ENCODE data around the gene HDGFL3. TPM values are rescaled to one million over a fixed set of nuclear protein-coding genes. Genes with fewer than 3 reads are reported as not detected.
A peak's percentile ranks its signal among the peaks of the same experiment; 100 is the strongest.

Gene HDGFL3
- total and polyA plus RNA-seq, 2 donors (not counting 1 experiment from before 2014, with no cell fraction given), result 0.12 to 2.5 TPM

DNA sequence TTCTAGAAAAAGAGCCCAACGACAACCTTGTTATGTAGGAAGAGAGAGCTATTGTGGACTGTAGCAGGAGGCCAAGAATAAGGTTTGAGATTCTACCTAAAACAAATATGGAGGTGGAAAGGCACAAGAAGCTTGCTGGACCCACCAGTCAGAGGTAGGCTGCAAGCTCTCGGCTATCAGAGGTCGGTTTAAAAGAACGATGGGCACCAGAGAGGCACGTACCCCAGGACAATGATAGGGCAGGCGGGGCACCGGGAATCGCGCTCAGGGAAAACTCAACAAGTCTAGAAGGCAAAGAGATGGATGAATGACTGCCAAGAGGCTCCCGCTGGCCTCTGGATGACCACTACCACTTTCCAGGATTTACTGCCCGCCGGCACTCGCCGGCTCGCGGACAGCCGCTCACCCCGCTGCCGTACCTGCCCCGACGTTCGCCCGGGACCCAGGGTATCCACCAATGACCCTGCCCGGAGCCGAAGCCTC is 1.1 kb downstream of the HDGFL3 start:
- DNase-seq (peak; percentile 16), ATAC-seq (ENCODE audit: low read depth) (no peak)
- Histone ChIP-seq H3K27me3 (replicated peaks in 1 of 4; ENCODE audit: control extremely low read depth in 1 of 4, control insufficient read depth in 3 of 4, insufficient read depth in 4 of 4, low read length in 3 of 4) (peaks cover 0 to 36% (median 22%) of the 10 kb centered on the region in 4 experiments), H4K20me1 (ENCODE audit: control insufficient read depth, insufficient read depth, low read length, poor library complexity, severe bottlenecking) (no peaks in the 10 kb centered on the region), H3K9ac (ENCODE audit: low read length) (peak overlapping the region; percentile 67), H3K4me1 (ENCODE audit: control insufficient read depth in 2 of 2, insufficient read depth in 2 of 2, low read length in 2 of 2) (peaks cover 11 to 14% of the 10 kb centered on the region in 2 donors), H3K27ac (ENCODE audit: low read length in 2 of 2) (no peak overlapping the region), H3K4me2 (replicated peaks; ENCODE audit: low read depth, low read length, poor library complexity, severe bottlenecking) (peak overlapping the region; percentile 86), H3K9me3 (ENCODE audit: control extremely low read depth in 1 of 3, control insufficient read depth in 2 of 3, insufficient read depth in 1 of 3, low read length in 2 of 3) (peaks cover 0 to 3% (median 0%) of the 10 kb centered on the region in 3 donors), H3K79me2 (ENCODE audit: control insufficient read depth, insufficient read depth, low read length) (no peaks in the 10 kb centered on the region), H3K36me3 (replicated peaks in 1 of 2; ENCODE audit: control extremely low read depth in 1 of 2, control insufficient read depth in 1 of 2, extremely low read depth in 1 of 2, insufficient read depth in 2 of 2, low read length in 1 of 2) (no peaks in the 10 kb centered on the region), H2AFZ (ENCODE audit: insufficient read depth, low read depth, low read length, poor library complexity, severe bottlenecking) (peak overlapping the region; percentile 77), H3K4me3 (ENCODE audit: control extremely low read depth in 1 of 5, extremely low read depth in 1 of 5, insufficient read depth in 1 of 5, low read depth in 2 of 5, low read length in 4 of 5) (peak overlapping the region; percentile 33 to 63 (median 60))
- 8% methylated on average over 25 of the region's 25 CpGs for WGBS (ENCODE audit: insufficient coverage)
- Mint-ChIP-seq H3K4me3 (peak overlapping the region; percentile 90), H3K27ac (peak overlapping the region; percentile 28), H3K27me3 (peaks cover 21% of the 10 kb centered on the region), H3K9me3 (ENCODE audit: insufficient read depth) (no peaks in the 10 kb centered on the region), H3K4me1 (peaks cover 8% of the 10 kb centered on the region)
- TF ChIP-seq CTCF (IDR thresholded peaks at IDR 0.05), result no peak
- no peak for TF ChIP-seq EZH2 (IDR thresholded peaks at IDR 0.05; ENCODE audit: borderline replicate concordance, insufficient read depth, low read depth, low read length, poor library complexity, severe bottlenecking)
- POLR2A ChIA-PET, result no interaction called here
- CTCF ChIA-PET, result interaction anchor here (0.6 kb wide), 1 partner anchor 173 kb away, joined by 3 read pairs; no protein-coding TSS in a partner anchor
- intact Hi-C loops (cut with micrococcal nuclease), result no loop called here

GRCh38 chr15:83205725-83206324 is 1.8 kb downstream of the HDGFL3 start:
- Histone ChIP-seq H3K27ac (ENCODE audit: low read length in 2 of 2) (no peak overlapping the region), H3K79me2 (ENCODE audit: control insufficient read depth, insufficient read depth, low read length) (no peaks in the 10 kb centered on the region), H3K4me2 (replicated peaks; ENCODE audit: low read depth, low read length, poor library complexity, severe bottlenecking) (peak overlapping the region; percentile 86), H3K4me1 (ENCODE audit: control insufficient read depth in 2 of 2, insufficient read depth in 2 of 2, low read length in 2 of 2) (peaks cover 11 to 14% of the 10 kb centered on the region in 2 donors), H3K36me3 (replicated peaks in 1 of 2; ENCODE audit: control extremely low read depth in 1 of 2, control insufficient read depth in 1 of 2, extremely low read depth in 1 of 2, insufficient read depth in 2 of 2, low read length in 1 of 2) (no peaks in the 10 kb centered on the region), H3K4me3 (ENCODE audit: control extremely low read depth in 1 of 5, extremely low read depth in 1 of 5, insufficient read depth in 1 of 5, low read depth in 2 of 5, low read length in 4 of 5) (no peak overlapping the region), H4K20me1 (ENCODE audit: control insufficient read depth, insufficient read depth, low read length, poor library complexity, severe bottlenecking) (no peaks in the 10 kb centered on the region), H3K9me3 (ENCODE audit: control extremely low read depth in 1 of 3, control insufficient read depth in 2 of 3, insufficient read depth in 1 of 3, low read length in 2 of 3) (peaks cover 0 to 3% (median 0%) of the 10 kb centered on the region in 3 donors), H3K9ac (ENCODE audit: low read length) (no peak overlapping the region), H2AFZ (ENCODE audit: insufficient read depth, low read depth, low read length, poor library complexity, severe bottlenecking) (peak overlapping the region; percentile 77), H3K27me3 (replicated peaks in 1 of 4; ENCODE audit: control extremely low read depth in 1 of 4, control insufficient read depth in 3 of 4, insufficient read depth in 4 of 4, low read length in 3 of 4) (peaks cover 0 to 36% (median 21%) of the 10 kb centered on the region in 4 experiments)
- Mint-ChIP-seq H3K4me3 (peak overlapping the region; percentile 90), H3K9me3 (ENCODE audit: insufficient read depth) (no peaks in the 10 kb centered on the region), H3K27ac (no peak overlapping the region), H3K27me3 (peaks cover 21% of the 10 kb centered on the region), H3K4me1 (peaks cover 8% of the 10 kb centered on the region)
- ChIA-PET POLR2A (no interaction called here), CTCF (interaction anchor here (0.6 kb wide), 1 partner anchor 172 kb away, joined by 3 read pairs; no protein-coding TSS in a partner anchor)
- no peak for TF ChIP-seq EZH2 (IDR thresholded peaks at IDR 0.05; ENCODE audit: borderline replicate concordance, insufficient read depth, low read depth, low read length, poor library complexity, severe bottlenecking)
- TF ChIP-seq CTCF (IDR thresholded peaks at IDR 0.05), result no peak
- intact Hi-C loops (cut with micrococcal nuclease), result no loop called here
- DNase-seq (no peak), ATAC-seq (ENCODE audit: low read depth) (no peak)
- 83% methylated on average over 2 of the region's 4 CpGs for WGBS (ENCODE audit: insufficient coverage)
